Activated naive CD4-positive, alpha-beta T cell treated with anti-CD3 and anti-CD28 coated beads, Interleukin-2, amount 10 ng/mL, durations not matched to agents 7 days and 5 days (primary cell): ENCODE data around the gene TMEM45B.
"Not testable (repeated sequence)": the region's sequence is repeated elsewhere in the genome, so short reads cannot be mapped to it uniquely, and the experiment has no call there.

Experiments used
- CTCF ChIA-PET: fragments of 350-600 bp; sonication (Branson Sonifier 250); formaldehyde crosslinking; loops from one replicate; lab custom pipeline; 2021; ENCODE audit warnings: antibody characterized with exemption; lab: Charles Lee
- DNase-seq: peaks from one replicate; pipeline ENCODE4 v3.0.0-alpha.2; 2020
- H3K27ac Mint-ChIP-seq: one replicate; pipeline ENCODE4 v1.8.0; 2021; ENCODE audit warnings: mild to moderate bottlenecking, moderate library complexity, mixed read lengths
- H3K27me3 Mint-ChIP-seq: one replicate; pipeline ENCODE4 v1.8.0; 2021; ENCODE audit warnings: mild to moderate bottlenecking, mixed read lengths
- H3K36me3 Mint-ChIP-seq: one replicate; pipeline ENCODE4 v1.8.0; 2021; ENCODE audit warnings: mixed read lengths
- H3K4me1 Mint-ChIP-seq: one replicate; pipeline ENCODE4 v1.8.0; 2021; ENCODE audit warnings: mixed read lengths
- H3K4me3 Mint-ChIP-seq: one replicate; pipeline ENCODE4 v1.8.0; 2021; ENCODE audit warnings: mild to moderate bottlenecking, moderate library complexity, mixed read lengths
- H3K9me3 Mint-ChIP-seq: one replicate; pipeline ENCODE4 v1.8.0; 2021; ENCODE audit warnings: mixed read lengths

Gene TMEM45B

GRCh38 chr11:129849447-129850130 is 33.9 kb downstream of the TMEM45B start:
- Mint-ChIP-seq H3K36me3 (peaks cover 33% of the 10 kb centered on the region), H3K4me1 (peaks cover 52% of the 10 kb centered on the region), H3K9me3 (no peaks in the 10 kb centered on the region), H3K27ac (no peak overlapping the region), H3K27me3 (no peaks in the 10 kb centered on the region), H3K4me3 (no peak overlapping the region)
- CTCF ChIA-PET, result no interaction called here
- DNase-seq, result no peak

GRCh38 chr11:129852125-129852740 is 36.6 kb downstream of the TMEM45B start:
- DNase-seq, result no peak
- CTCF ChIA-PET, result no interaction called here
- peaks cover 44% of the 10 kb centered on the region for H3K36me3 Mint-ChIP-seq
- H3K27ac Mint-ChIP-seq, result peak overlapping the region; percentile 100
- no peaks in the 10 kb centered on the region for H3K9me3 Mint-ChIP-seq
- H3K4me3 Mint-ChIP-seq, result no peak overlapping the region
- no peaks in the 10 kb centered on the region for H3K27me3 Mint-ChIP-seq
- peaks cover 51% of the 10 kb centered on the region for H3K4me1 Mint-ChIP-seq

GRCh38 chr11:129853518-129854231 is 38.0 kb downstream of the TMEM45B start:
- peak; percentile 90 for DNase-seq
- H3K4me3 Mint-ChIP-seq, result peak overlapping the region; percentile 66
- CTCF ChIA-PET, result interaction anchor here (0.6 to 1.1 kb wide), 3 partner anchors 30 to 150 kb away, joined by 3 read pairs; no protein-coding TSS in a partner anchor
- H3K4me1 Mint-ChIP-seq, result peaks cover 64% of the 10 kb centered on the region
- no peaks in the 10 kb centered on the region for H3K9me3 Mint-ChIP-seq
- H3K27me3 Mint-ChIP-seq, result no peaks in the 10 kb centered on the region
- peak overlapping the region; percentile 100 for H3K27ac Mint-ChIP-seq
- peaks cover 58% of the 10 kb centered on the region for H3K36me3 Mint-ChIP-seq

- no peak for DNase-seq
- CTCF ChIA-PET, result interaction anchor here (1.0 to 1.1 kb wide), 2 partner anchors 28 to 40 kb away, joined by 3 read pairs; no protein-coding TSS in a partner anchor
- Mint-ChIP-seq H3K4me1 (peaks cover 71% of the 10 kb centered on the region), H3K4me3 (peak overlapping the region; percentile 66), H3K27ac (peak overlapping the region; percentile 100), H3K36me3 (peaks cover 64% of the 10 kb centered on the region), H3K9me3 (no peaks in the 10 kb centered on the region), H3K27me3 (no peaks in the 10 kb centered on the region)
Observed at GRCh38 chr11:129854232-129854805, 38.7 kb downstream of the TMEM45B start.

- H3K9me3 Mint-ChIP-seq, result no peaks in the 10 kb centered on the region
- H3K27ac Mint-ChIP-seq, result peak overlapping the region; percentile 100
- CTCF ChIA-PET, result interaction anchor here (1.1 kb wide), 1 partner anchor 27 kb away, joined by 3 read pairs; no protein-coding TSS in a partner anchor
- H3K4me1 Mint-ChIP-seq, result peaks cover 78% of the 10 kb centered on the region
- H3K4me3 Mint-ChIP-seq, result no peak overlapping the region
- peaks cover 70% of the 10 kb centered on the region for H3K36me3 Mint-ChIP-seq
- H3K27me3 Mint-ChIP-seq, result no peaks in the 10 kb centered on the region
- DNase-seq, result no peak
Observed at GRCh38 chr11:129855086-129855485, 39.4 kb downstream of the TMEM45B start.

- no peak for DNase-seq
- Mint-ChIP-seq H3K27ac (no peak overlapping the region), H3K9me3 (no peaks in the 10 kb centered on the region), H3K36me3 (peaks cover 76% of the 10 kb centered on the region), H3K4me1 (peaks cover 80% of the 10 kb centered on the region), H3K27me3 (no peaks in the 10 kb centered on the region), H3K4me3 (no peak overlapping the region)
- CTCF ChIA-PET, result no interaction called here
Observed at GRCh38 chr11:129856036-129856435, 40.4 kb downstream of the TMEM45B start.

- H3K27me3 Mint-ChIP-seq, result no peaks in the 10 kb centered on the region
- no peaks in the 10 kb centered on the region for H3K9me3 Mint-ChIP-seq
- H3K36me3 Mint-ChIP-seq, result peaks cover 87% of the 10 kb centered on the region
- H3K27ac Mint-ChIP-seq, result peak overlapping the region; percentile 91
- CTCF ChIA-PET, result interaction anchor here (0.9 kb wide), 1 partner anchor 32 kb away, joined by 3 read pairs; no protein-coding TSS in a partner anchor
- peaks cover 66% of the 10 kb centered on the region for H3K4me1 Mint-ChIP-seq
- H3K4me3 Mint-ChIP-seq, result no peak overlapping the region
- DNase-seq, result no peak
Observed at GRCh38 chr11:129861702-129862522, 46.3 kb downstream of the TMEM45B start.

- CTCF ChIA-PET, result no interaction called here
- peak overlapping the region; percentile 71 for H3K27ac Mint-ChIP-seq
- peaks cover 46% of the 10 kb centered on the region for H3K4me1 Mint-ChIP-seq
- H3K27me3 Mint-ChIP-seq, result no peaks in the 10 kb centered on the region
- H3K4me3 Mint-ChIP-seq, result no peak overlapping the region
- H3K36me3 Mint-ChIP-seq, result peaks cover 84% of the 10 kb centered on the region
- DNase-seq, result no peak
- H3K9me3 Mint-ChIP-seq, result no peaks in the 10 kb centered on the region
Observed at GRCh38 chr11:129864811-129865210, 49.2 kb downstream of the TMEM45B start.

GRCh38 chr11:129865701-129866100 is 50.1 kb downstream of the TMEM45B start:
- Mint-ChIP-seq H3K4me1 (peaks cover 39% of the 10 kb centered on the region), H3K9me3 (no peaks in the 10 kb centered on the region), H3K27me3 (no peaks in the 10 kb centered on the region), H3K4me3 (no peak overlapping the region), H3K36me3 (peaks cover 83% of the 10 kb centered on the region), H3K27ac (peak overlapping the region; percentile 76)
- CTCF ChIA-PET, result no interaction called here
- no peak for DNase-seq

- no peaks in the 10 kb centered on the region for H3K27me3 Mint-ChIP-seq
- H3K4me1 Mint-ChIP-seq, result peaks cover 33% of the 10 kb centered on the region
- CTCF ChIA-PET, result no interaction called here
- H3K36me3 Mint-ChIP-seq, result peaks cover 82% of the 10 kb centered on the region
- no peaks in the 10 kb centered on the region for H3K9me3 Mint-ChIP-seq
- no peak for DNase-seq
- peak overlapping the region; percentile 49 for H3K27ac Mint-ChIP-seq
- no peak overlapping the region for H3K4me3 Mint-ChIP-seq
Observed at GRCh38 chr11:129866311-129866710, 50.7 kb downstream of the TMEM45B start.

GRCh38 chr11:129868626-129869025 is 53.0 kb downstream of the TMEM45B start:
- H3K36me3 Mint-ChIP-seq, result peaks cover 84% of the 10 kb centered on the region
- CTCF ChIA-PET, H3K27ac Mint-ChIP-seq, DNase-seq, H3K27me3 Mint-ChIP-seq, H3K4me3 Mint-ChIP-seq, H3K9me3 Mint-ChIP-seq: not testable (repeated sequence)
- peaks cover 20% of the 10 kb centered on the region for H3K4me1 Mint-ChIP-seq

GRCh38 chr11:129871914-129872313 is 56.3 kb downstream of the TMEM45B start:
- Mint-ChIP-seq H3K27me3 (no peaks in the 10 kb centered on the region), H3K9me3 (no peaks in the 10 kb centered on the region), H3K27ac (no peak overlapping the region), H3K36me3 (peaks cover 78% of the 10 kb centered on the region), H3K4me3 (no peak overlapping the region), H3K4me1 (peaks cover 4% of the 10 kb centered on the region)
- CTCF ChIA-PET, result no interaction called here
- DNase-seq, result no peak

- CTCF ChIA-PET, result interaction anchor here (0.6 to 0.7 kb wide), 2 partner anchors 65 to 100 kb away, joined by 3 read pairs; no protein-coding TSS in a partner anchor
Observed at GRCh38 chr11:129880311-129880710, 64.7 kb downstream of the TMEM45B start.

More at GRCh38 chr11:129880311-129880710, 64.7 kb downstream of the TMEM45B start:
- Mint-ChIP-seq H3K4me3 (no peak overlapping the region), H3K4me1 (no peaks in the 10 kb centered on the region), H3K9me3 (no peaks in the 10 kb centered on the region), H3K36me3 (peaks cover 81% of the 10 kb centered on the region), H3K27ac (no peak overlapping the region), H3K27me3 (no peaks in the 10 kb centered on the region)
- no peak for DNase-seq
